Neuronal stem cell (in vitro differentiated cells): ENCODE measurements around the gene TRPV4.

Experiments
- DNase-seq: peaks from one replicate; pipeline ENCODE4 v3.0.0-alpha.2; 2013; ENCODE audit warnings: low spot score
- H2AFZ ChIP-seq: one replicate; pipeline ENCODE4 v1.6.1; 2013; ENCODE audit warnings: mild to moderate bottlenecking, low read length, inconsistent platforms
- H2AK5ac ChIP-seq: 2 replicates; pipeline ENCODE4 v1.6.1; 2013; ENCODE audit warnings: low read depth, mild to moderate bottlenecking, inconsistent platforms, low read length, moderate library complexity, mixed read lengths
- H2BK120ac ChIP-seq: 2 replicates; pipeline ENCODE4 v1.6.1; 2013; ENCODE audit warnings: low read depth, mild to moderate bottlenecking, inconsistent platforms, low read length, moderate library complexity, mixed read lengths
- H2BK12ac ChIP-seq: one replicate; pipeline ENCODE4 v1.6.1; 2013; ENCODE audit warnings: low read length, inconsistent platforms
- H2BK15ac ChIP-seq: 2 replicates; pipeline ENCODE4 v1.6.1; 2013; ENCODE audit warnings: mild to moderate bottlenecking, low read length, inconsistent platforms, mixed read lengths
- H2BK5ac ChIP-seq: one replicate; pipeline ENCODE4 v1.6.1; 2013; ENCODE audit warnings: inconsistent platforms, mild to moderate bottlenecking, low read length, moderate library complexity
- H3K14ac ChIP-seq: one replicate; pipeline ENCODE4 v1.6.1; 2013; ENCODE audit warnings: low read length, inconsistent platforms
- H3K18ac ChIP-seq: 2 replicates; pipeline ENCODE4 v1.6.1; 2013; ENCODE audit warnings: low read length, inconsistent platforms
- H3K23ac ChIP-seq: 2 replicates; pipeline ENCODE4 v1.6.1; 2013; ENCODE audit warnings: low read depth, mild to moderate bottlenecking, mixed read lengths, low read length, inconsistent platforms; ENCODE audit not compliant: poor library complexity
- H3K27ac ChIP-seq: replicated peaks from 3 replicates; pipeline ENCODE4 v1.5.1; 2013; ENCODE audit warnings: low read length, inconsistent platforms
- H3K27me3 ChIP-seq, 3 experiments: 2 replicates each; pipeline ENCODE4 v1.6.1; 2013; ENCODE audit warnings: low read length in 3 of 3, mild to moderate bottlenecking in 2 of 3, inconsistent platforms in 1 of 3, low read depth in 1 of 3, mixed read lengths in 1 of 3, moderate library complexity in 1 of 3; ENCODE audit not compliant: control insufficient read depth in 3 of 3, insufficient read depth in 3 of 3
- H3K36me3 ChIP-seq, 2 donors: replicated peaks in 1 of 2; 2 replicates each; pipeline ENCODE4 v1.6.1; 2013; ENCODE audit warnings: low read length in 2 of 2; ENCODE audit not compliant: control insufficient read depth in 2 of 2, insufficient read depth in 2 of 2
- H3K4ac ChIP-seq: 2 replicates; pipeline ENCODE4 v1.6.1; 2013; ENCODE audit warnings: inconsistent platforms, mild to moderate bottlenecking, low read length, moderate library complexity
- H3K4me1 ChIP-seq, 2 donors: 1 replicate in 1 of 2; 2 replicates in 1 of 2; pipeline ENCODE4 v1.6.1; 2013; ENCODE audit warnings: low read length in 2 of 2, low read depth in 1 of 2; ENCODE audit not compliant: control insufficient read depth in 2 of 2, insufficient read depth in 1 of 2
- H3K4me2 ChIP-seq: one replicate; pipeline ENCODE4 v1.6.1; 2013; ENCODE audit warnings: mild to moderate bottlenecking, low read length, inconsistent platforms; ENCODE audit not compliant: insufficient read depth, poor library complexity, severe bottlenecking
- H3K4me3 ChIP-seq, 2 donors: 2 replicates each; pipeline ENCODE4 v1.5.1; 2013; ENCODE audit warnings: low read length in 2 of 2, mild to moderate bottlenecking in 2 of 2, inconsistent platforms in 1 of 2, moderate library complexity in 1 of 2
- H3K79me1 ChIP-seq: one replicate; pipeline ENCODE4 v1.6.1; 2013; ENCODE audit warnings: low read depth, mild to moderate bottlenecking, inconsistent platforms, low read length, moderate library complexity
- H3K9ac ChIP-seq: one replicate; pipeline ENCODE4 v1.6.1; 2013; ENCODE audit warnings: mild to moderate bottlenecking, low read depth, low read length, inconsistent platforms; ENCODE audit not compliant: poor library complexity
- H3K9me3 ChIP-seq, 2 donors: replicated peaks in 1 of 2; 2 replicates each; pipeline versions ENCODE3 to v1.6.1; 2013; ENCODE audit warnings: low read length in 2 of 2, mild to moderate bottlenecking in 2 of 2, inconsistent platforms in 1 of 2, low read depth in 1 of 2, mixed read lengths in 1 of 2, moderate library complexity in 1 of 2; ENCODE audit not compliant: control insufficient read depth in 2 of 2, insufficient read depth in 1 of 2
- H4K8ac ChIP-seq: one replicate; pipeline ENCODE4 v1.6.1; 2013; ENCODE audit warnings: low read depth, mild to moderate bottlenecking, inconsistent platforms, low read length, moderate library complexity
- H4K91ac ChIP-seq: one replicate; pipeline ENCODE4 v1.6.1; 2013; ENCODE audit warnings: low read length, low read depth, mild to moderate bottlenecking, inconsistent platforms; ENCODE audit not compliant: poor library complexity
- WGBS, 2 donors: extraction: QIAGEN DNeasy Blood & Tissue Kit; methylation state at CpG; one replicate each; pipeline ENCODE4 v1.1.7; 2013; ENCODE audit warnings: missing lambda C conversion rate in 2 of 2, mixed read lengths in 1 of 2; ENCODE audit not compliant: insufficient read length in 2 of 2, insufficient replicate concordance in 1 of 2; ENCODE audit errors: extremely low coverage in 2 of 2; 5-methylcytosine and 5-hydroxymethylcytosine counted together

Gene TRPV4

DNA sequence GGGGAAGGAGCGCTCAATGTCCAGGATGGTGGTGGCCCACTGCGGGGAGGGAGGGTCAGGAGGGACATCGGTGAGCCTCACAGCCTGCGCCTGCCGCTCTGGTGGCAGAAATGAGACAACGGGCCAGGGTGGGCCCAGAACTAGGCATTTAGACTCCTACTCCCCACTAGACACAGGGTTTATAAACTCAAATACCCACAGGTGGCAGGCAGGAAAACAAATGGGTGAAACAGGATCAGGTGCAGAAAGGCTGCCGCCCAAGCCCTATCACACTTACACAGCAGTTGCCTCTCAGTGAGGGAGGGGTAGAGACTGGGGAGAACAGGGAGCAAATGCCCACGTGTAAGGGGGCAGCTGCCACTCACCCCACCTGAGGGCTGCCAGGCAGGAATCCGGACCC is 46.4 kb downstream of the TRPV4 start:
- peaks cover 3% of the 10 kb centered on the region for H3K79me1 ChIP-seq
- no peak overlapping the region for H2AFZ ChIP-seq
- no CpG with 5 or more reads among the region's 9 CpGs for WGBS, 2 donors
- H4K91ac ChIP-seq: no peak overlapping the region
- H3K27ac ChIP-seq: no peak overlapping the region
- H3K4me1 ChIP-seq: no peaks in the 10 kb centered on the region
- peak overlapping the region; percentile 47 for H2BK15ac ChIP-seq
- no peak overlapping the region for H2BK5ac ChIP-seq
- H3K4me3 ChIP-seq: no peak overlapping the region
- no peak for DNase-seq
- H3K23ac ChIP-seq: peak overlapping the region; percentile 71
- H2BK120ac ChIP-seq: no peak overlapping the region
- no peak overlapping the region for H3K9ac ChIP-seq
- H3K36me3 ChIP-seq: no peaks in the 10 kb centered on the region
- no peaks in the 10 kb centered on the region for H3K9me3 ChIP-seq
- H4K8ac ChIP-seq: no peak overlapping the region
- H3K18ac ChIP-seq: peak overlapping the region; percentile 29
- H3K14ac ChIP-seq: no peak overlapping the region
- no peak overlapping the region for H3K4me2 ChIP-seq
- H3K4ac ChIP-seq: no peak overlapping the region
- H2AK5ac ChIP-seq: no peak overlapping the region
- H3K27me3 ChIP-seq: peaks cover 0 to 22% (median 0%) of the 10 kb centered on the region in 3 experiments
- H2BK12ac ChIP-seq: no peak overlapping the region

DNA sequence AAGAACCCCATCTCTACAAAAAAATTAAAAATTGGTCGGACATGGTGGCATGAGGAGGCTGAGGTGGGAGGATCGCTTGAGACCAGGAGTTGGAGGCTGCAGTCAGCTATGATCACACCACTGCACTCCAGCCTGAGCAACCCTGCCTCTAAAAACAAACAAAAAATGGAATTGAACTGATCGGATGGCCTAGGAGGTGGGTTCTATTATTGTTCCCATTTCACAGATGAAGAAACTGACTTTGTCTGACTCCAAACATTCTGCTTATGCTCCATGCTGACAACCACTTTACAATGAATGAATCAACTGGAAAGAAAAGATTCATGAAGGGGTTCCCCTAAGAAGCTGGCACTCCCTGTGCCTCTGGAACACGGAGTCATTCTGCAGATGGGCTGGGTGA is 47.3 kb downstream of the TRPV4 start:
- no peak overlapping the region for H2AK5ac ChIP-seq
- no peak overlapping the region for H3K18ac ChIP-seq
- H2BK5ac ChIP-seq: no peak overlapping the region
- H3K27me3 ChIP-seq: peaks cover 0 to 22% (median 0%) of the 10 kb centered on the region in 3 experiments
- no peak overlapping the region for H4K91ac ChIP-seq
- H3K4me1 ChIP-seq: no peaks in the 10 kb centered on the region
- H3K4me3 ChIP-seq: no peak overlapping the region
- H3K23ac ChIP-seq: no peak overlapping the region
- no CpG with 5 or more reads among the region's 4 CpGs for WGBS, 2 donors
- H2BK120ac ChIP-seq: no peak overlapping the region
- H3K9ac ChIP-seq: no peak overlapping the region
- H4K8ac ChIP-seq: no peak overlapping the region
- no peak overlapping the region for H2BK15ac ChIP-seq
- no peak overlapping the region for H2BK12ac ChIP-seq
- peaks cover 3% of the 10 kb centered on the region for H3K79me1 ChIP-seq
- no peaks in the 10 kb centered on the region for H3K9me3 ChIP-seq
- H3K14ac ChIP-seq: no peak overlapping the region
- H3K4me2 ChIP-seq: no peak overlapping the region
- H2AFZ ChIP-seq: no peak overlapping the region
- H3K4ac ChIP-seq: no peak overlapping the region
- DNase-seq: no peak
- no peaks in the 10 kb centered on the region for H3K36me3 ChIP-seq
- no peak overlapping the region for H3K27ac ChIP-seq

- H2BK15ac ChIP-seq: no peak overlapping the region
- no peak overlapping the region for H4K8ac ChIP-seq
- peaks cover 3% of the 10 kb centered on the region for H3K79me1 ChIP-seq
- no peak overlapping the region for H3K23ac ChIP-seq
- H3K4ac ChIP-seq: no peak overlapping the region
- WGBS, 2 donors: no CpG with 5 or more reads among the region's 8 CpGs
- H3K4me2 ChIP-seq: no peak overlapping the region
- no peak overlapping the region for H2BK12ac ChIP-seq
- H2BK5ac ChIP-seq: no peak overlapping the region
- H4K91ac ChIP-seq: no peak overlapping the region
- H2BK120ac ChIP-seq: no peak overlapping the region
- H2AFZ ChIP-seq: no peak overlapping the region
- H3K14ac ChIP-seq: no peak overlapping the region
- H3K4me3 ChIP-seq: no peak overlapping the region
- no peak overlapping the region for H3K18ac ChIP-seq
- no peak for DNase-seq
- no peak overlapping the region for H2AK5ac ChIP-seq
- H3K4me1 ChIP-seq: no peaks in the 10 kb centered on the region
- H3K9me3 ChIP-seq: peaks cover 4 to 7% of the 10 kb centered on the region in 2 donors
- H3K9ac ChIP-seq: no peak overlapping the region
- no peak overlapping the region for H3K27ac ChIP-seq
- peaks cover 0 to 13% (median 0%) of the 10 kb centered on the region in 3 experiments for H3K27me3 ChIP-seq
- H3K36me3 ChIP-seq: no peaks in the 10 kb centered on the region
Measured at GRCh38 chr12:109783965-109784244, 49.3 kb downstream of the TRPV4 start.

DNA sequence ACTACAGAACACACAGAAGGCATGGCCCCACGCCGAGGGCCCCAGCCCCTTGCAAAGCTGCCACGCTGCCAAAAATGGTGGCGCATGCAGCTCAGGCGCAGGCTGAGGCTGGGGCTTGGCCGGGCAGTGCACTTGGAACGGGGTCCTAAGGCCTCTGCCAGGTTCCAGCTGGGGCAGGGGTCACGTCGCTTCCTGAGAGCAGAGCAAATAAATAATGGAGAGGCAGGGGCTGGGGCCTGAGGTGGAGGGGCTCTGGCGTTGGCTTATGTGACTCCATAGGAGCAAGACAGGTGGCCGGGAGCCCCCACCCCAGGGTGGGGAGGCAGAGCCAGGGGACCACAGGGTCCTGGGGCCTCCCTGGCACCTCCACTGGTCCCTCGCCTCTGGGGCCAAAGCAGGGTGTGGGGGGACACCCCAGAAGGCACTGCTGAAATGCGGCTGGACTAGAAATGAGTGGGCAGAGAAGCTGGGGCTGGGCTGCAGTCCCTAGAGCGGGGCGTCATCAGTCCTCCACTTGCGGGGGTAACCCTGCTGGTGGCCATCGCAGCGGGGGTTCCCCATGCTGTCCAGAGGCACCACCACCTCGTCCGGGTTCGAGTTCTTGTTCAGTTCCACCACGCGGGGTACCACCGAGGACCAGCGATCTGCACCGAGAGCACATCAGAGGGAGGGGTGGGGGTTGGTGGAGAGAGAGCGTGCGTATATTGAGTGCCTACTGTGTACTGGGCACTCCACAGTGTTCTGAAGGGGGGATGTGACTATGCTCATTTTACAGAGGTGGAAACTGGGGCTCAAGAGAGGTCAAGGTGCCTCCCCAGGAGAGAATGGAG is 49.8 kb downstream of the TRPV4 start:
- peaks cover 4 to 11% of the 10 kb centered on the region in 2 donors for H3K9me3 ChIP-seq

More for the DNA sequence above, 49.8 kb downstream of the TRPV4 start:
- no peak for DNase-seq
- H3K79me1 ChIP-seq: peaks cover 3% of the 10 kb centered on the region
- no CpG with 5 or more reads among the region's 28 CpGs for WGBS, 2 donors
- H2BK120ac ChIP-seq: no peak overlapping the region
- no peak overlapping the region for H4K8ac ChIP-seq
- H3K4ac ChIP-seq: no peak overlapping the region
- peak overlapping the region; percentile 57 for H3K23ac ChIP-seq
- no peak overlapping the region for H2AK5ac ChIP-seq
- no peaks in the 10 kb centered on the region for H3K4me1 ChIP-seq
- H3K18ac ChIP-seq: peak overlapping the region; percentile 45
- peak overlapping the region; percentile 44 for H3K9ac ChIP-seq
- peak overlapping the region; percentile 78 for H2BK5ac ChIP-seq
- peak overlapping the region; percentile 54 for H2BK15ac ChIP-seq
- no peak overlapping the region for H3K14ac ChIP-seq
- peak overlapping the region; percentile 58 for H2BK12ac ChIP-seq
- peaks cover 0 to 12% (median 0%) of the 10 kb centered on the region in 3 experiments for H3K27me3 ChIP-seq
- peak overlapping the region; percentile 5 for H2AFZ ChIP-seq
- H3K27ac ChIP-seq: no peak overlapping the region
- H3K36me3 ChIP-seq: no peaks in the 10 kb centered on the region
- H4K91ac ChIP-seq: no peak overlapping the region
- no peak overlapping the region for H3K4me3 ChIP-seq
- no peak overlapping the region for H3K4me2 ChIP-seq
